Panc1 (cell line): ENCODE measurements around the gene CACNA2D3. TPM values are rescaled to one million over a fixed set of nuclear protein-coding genes. Genes with fewer than 3 reads are reported as not detected.

ENCODE experiments used
- ATAC-seq: fragments of 200-7000 bp; cut with Tn5 transposase; 2 replicates; pipeline ENCODE4 v1.9.1; 2020; ENCODE audit warnings: mild to moderate bottlenecking, moderate library complexity
- BruUV-seq: library from RNA; stranded (reverse); fragments of 400-500 nt; replicated peaks from 2 replicates; lab custom pipeline; 2021; lab: Mats Ljungman, UMichigan
- CTCF ChIA-PET: fragments of 300-600 bp; sonication (Branson Sonifier 250); formaldehyde crosslinking; loops from one replicate; lab custom pipeline; 2022; ENCODE audit warnings: antibody characterized with exemption; lab: Charles Lee
- POLR2A ChIA-PET: fragments of 300-600 bp; sonication (Branson Sonifier 250); formaldehyde crosslinking; loops from one replicate; lab custom pipeline; 2022; ENCODE audit warnings: antibody characterized with exemption; lab: Charles Lee
- DNase-seq: peaks from one replicate; pipeline ENCODE4 v3.0.0-alpha.2; 2010; ENCODE audit warnings: low read depth, low spot score
- H3K27ac ChIP-seq: 2 replicates; pipeline ENCODE4 v1.5.1; 2011; ENCODE audit warnings: mild to moderate bottlenecking, low read length, inconsistent platforms
- H3K27me3 ChIP-seq: fragments of 200-500 bp; sonication (Bioruptor generic); 2 replicates; pipeline ENCODE4 v1.6.0; 2014; ENCODE audit warnings: low read length, inconsistent platforms; ENCODE audit not compliant: control insufficient read depth, insufficient read depth
- H3K36me3 ChIP-seq: fragments of 200-500 bp; sonication (Bioruptor generic); 2 replicates; pipeline ENCODE4 v1.5.1; 2014; ENCODE audit warnings: inconsistent platforms, mild to moderate bottlenecking, low read length, moderate library complexity; ENCODE audit not compliant: control insufficient read depth, insufficient read depth
- H3K4me1 ChIP-seq: 2 replicates; pipeline ENCODE4 v1.5.1; 2011; ENCODE audit warnings: inconsistent platforms, mild to moderate bottlenecking, low read length, moderate library complexity; ENCODE audit not compliant: control insufficient read depth, insufficient read depth
- H3K4me3 ChIP-seq, 2 experiments: 2 replicates each; pipeline ENCODE4 v1.5.1; 2011 to 2012; ENCODE audit warnings: low read depth in 2 of 2, low read length in 2 of 2, mild to moderate bottlenecking in 2 of 2, inconsistent platforms in 1 of 2, moderate library complexity in 1 of 2
- H3K9me3 ChIP-seq: fragments of 200-500 bp; sonication (Bioruptor generic); 2 replicates; pipeline ENCODE4 v1.5.1; 2014; ENCODE audit warnings: low read depth, mild to moderate bottlenecking, inconsistent platforms, low read length, moderate library complexity; ENCODE audit not compliant: control insufficient read depth, insufficient read depth
- POLR2AphosphoS5 ChIP-seq: IDR thresholded peaks from 2 replicates; pipeline ENCODE4 v1.6.1; 2012; ENCODE audit warnings: mild to moderate bottlenecking, low read depth, low read length, moderate library complexity
- REST ChIP-seq, 2 experiments: IDR thresholded peaks; 2 replicates each; pipeline ENCODE4 v1.6.1; 2011 to 2012; ENCODE audit warnings: low read depth in 2 of 2, control low read depth in 1 of 2, low read length in 1 of 2, mild to moderate bottlenecking in 1 of 2, moderate library complexity in 1 of 2; ENCODE audit not compliant: insufficient read depth in 1 of 2
- SIN3A ChIP-seq: IDR thresholded peaks from 2 replicates; pipeline ENCODE4 v1.6.1; 2012; ENCODE audit warnings: low read depth, mild to moderate bottlenecking, low read length, moderate library complexity, borderline replicate concordance; ENCODE audit not compliant: insufficient read depth
- TCF7L2 ChIP-seq: IDR thresholded peaks from 2 replicates; pipeline ENCODE4 v1.6.1; 2011; ENCODE audit warnings: mild to moderate bottlenecking, low read depth, low read length, inconsistent platforms
- in situ Hi-C: cut with HindIII; loops from 2 replicates; pipeline ENCODE4 v1.10.0; 2016; ENCODE audit warnings: low sequenced_read_pairs, low pct_unique_long_range_greater_than_20kb
- intact Hi-C: fragments of 100-400 bp; cut with micrococcal nuclease; formaldehyde crosslinking; loops from one replicate; pipeline ENCODE4 v1.10.0; 2022; ENCODE audit not compliant: unreplicated experiment
- total RNA-seq: library from RNA; stranded (reverse); gene quantifications from one replicate; pipeline ENCODE4 v1.2.1, GENCODE V29; 2021; ENCODE audit not compliant: unreplicated experiment
- TF ChIP-seq, protein P1 (sequence below): fragments of 450-650 bp; IDR thresholded peaks from 2 replicates; pipeline ENCODE4 v1.5.1; 2017; ENCODE audit warnings: mild to moderate bottlenecking

CACNA2D3 gene
- total RNA-seq, 1 experiment from 2014 or later, result 0.41 TPM

DNA sequence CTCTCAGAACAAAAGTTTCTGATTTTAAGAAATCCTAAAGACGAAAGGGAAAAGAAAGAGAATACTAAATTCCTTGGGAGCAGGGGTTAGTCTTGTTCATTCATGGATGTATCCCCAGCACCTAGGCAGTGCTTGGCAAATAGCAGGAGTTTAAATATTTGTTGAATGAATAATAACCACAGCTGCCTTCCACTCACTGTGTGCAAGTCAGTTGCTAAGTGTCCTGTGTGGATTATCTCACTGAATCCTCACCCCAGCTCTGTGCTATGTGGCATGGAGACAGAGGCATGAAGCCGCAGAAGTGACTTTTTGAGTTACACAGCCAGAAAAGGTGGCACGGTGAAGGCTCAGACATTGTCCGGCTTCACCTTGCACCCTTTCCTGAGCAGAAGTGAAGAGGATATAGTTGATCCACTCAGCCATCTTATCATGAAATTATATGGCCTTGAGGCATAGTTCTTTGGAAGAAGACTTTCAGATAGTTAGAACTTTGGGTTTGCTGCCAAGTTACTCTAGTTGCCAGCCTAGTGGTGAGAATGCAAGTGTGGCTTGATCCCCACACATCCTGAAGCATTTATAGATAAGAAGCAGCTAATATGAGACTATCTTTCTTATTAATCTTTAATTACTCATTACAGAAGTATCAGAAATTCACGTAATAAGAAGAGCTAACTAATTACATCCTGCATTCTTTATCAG is 450.0 kb downstream of the CACNA2D3 start:
- Histone ChIP-seq H3K27ac (no peak overlapping the region), H3K36me3 (no peaks in the 10 kb centered on the region), H3K9me3 (no peaks in the 10 kb centered on the region), H3K4me3 (no peak overlapping the region), H3K27me3 (no peaks in the 10 kb centered on the region), H3K4me1 (no peaks in the 10 kb centered on the region)
- no peak for TF ChIP-seq SIN3A
- no peak for TF ChIP-seq POLR2AphosphoS5
- TF ChIP-seq, protein P1, sequence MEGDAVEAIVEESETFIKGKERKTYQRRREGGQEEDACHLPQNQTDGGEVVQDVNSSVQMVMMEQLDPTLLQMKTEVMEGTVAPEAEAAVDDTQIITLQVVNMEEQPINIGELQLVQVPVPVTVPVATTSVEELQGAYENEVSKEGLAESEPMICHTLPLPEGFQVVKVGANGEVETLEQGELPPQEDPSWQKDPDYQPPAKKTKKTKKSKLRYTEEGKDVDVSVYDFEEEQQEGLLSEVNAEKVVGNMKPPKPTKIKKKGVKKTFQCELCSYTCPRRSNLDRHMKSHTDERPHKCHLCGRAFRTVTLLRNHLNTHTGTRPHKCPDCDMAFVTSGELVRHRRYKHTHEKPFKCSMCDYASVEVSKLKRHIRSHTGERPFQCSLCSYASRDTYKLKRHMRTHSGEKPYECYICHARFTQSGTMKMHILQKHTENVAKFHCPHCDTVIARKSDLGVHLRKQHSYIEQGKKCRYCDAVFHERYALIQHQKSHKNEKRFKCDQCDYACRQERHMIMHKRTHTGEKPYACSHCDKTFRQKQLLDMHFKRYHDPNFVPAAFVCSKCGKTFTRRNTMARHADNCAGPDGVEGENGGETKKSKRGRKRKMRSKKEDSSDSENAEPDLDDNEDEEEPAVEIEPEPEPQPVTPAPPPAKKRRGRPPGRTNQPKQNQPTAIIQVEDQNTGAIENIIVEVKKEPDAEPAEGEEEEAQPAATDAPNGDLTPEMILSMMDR, result no peak
- no peak for TF ChIP-seq TCF7L2
- TF ChIP-seq REST (IDR thresholded peaks at IDR 0.05; ENCODE audit: insufficient read depth in 1 of 2, low read depth in 2 of 2, low read length in 1 of 2), result no peak
- in situ Hi-C loops, result no loop called here
- CTCF ChIA-PET, result no interaction called here
- intact Hi-C loops, result no loop called here
- POLR2A ChIA-PET, result no interaction called here
- DNase-seq, result no peak
- ATAC-seq, result no peak
- BruUV-seq, result no TSS peak

GRCh38 chr3:54573858-54574257 is 451.5 kb downstream of the CACNA2D3 start:
- ATAC-seq (no peak), DNase-seq (no peak)
- intact Hi-C loops (no loop called here), in situ Hi-C loops (no loop called here)
- Histone ChIP-seq H3K4me3 (no peak overlapping the region), H3K27me3 (no peaks in the 10 kb centered on the region), H3K36me3 (no peaks in the 10 kb centered on the region), H3K9me3 (no peaks in the 10 kb centered on the region), H3K4me1 (no peaks in the 10 kb centered on the region), H3K27ac (no peak overlapping the region)
- no peak for TF ChIP-seq TCF7L2
- TF ChIP-seq POLR2AphosphoS5, result no peak
- no peak for TF ChIP-seq REST (IDR thresholded peaks at IDR 0.05; ENCODE audit: insufficient read depth in 1 of 2, low read depth in 2 of 2, low read length in 1 of 2)
- no peak for TF ChIP-seq SIN3A
- TF ChIP-seq, protein P1, result no peak
- CTCF ChIA-PET, result no interaction called here
- BruUV-seq, result no TSS peak
- POLR2A ChIA-PET, result no interaction called here
